Measurements from ENCODE around the gene KCTD5. TPM values are rescaled to one million over a fixed set of nuclear protein-coding genes. Genes with fewer than 3 reads are reported as not detected.

KCTD5 gene
- total RNA-seq, 2 donors from 2014 or later: 29.8 to 32.6 TPM

DNA sequence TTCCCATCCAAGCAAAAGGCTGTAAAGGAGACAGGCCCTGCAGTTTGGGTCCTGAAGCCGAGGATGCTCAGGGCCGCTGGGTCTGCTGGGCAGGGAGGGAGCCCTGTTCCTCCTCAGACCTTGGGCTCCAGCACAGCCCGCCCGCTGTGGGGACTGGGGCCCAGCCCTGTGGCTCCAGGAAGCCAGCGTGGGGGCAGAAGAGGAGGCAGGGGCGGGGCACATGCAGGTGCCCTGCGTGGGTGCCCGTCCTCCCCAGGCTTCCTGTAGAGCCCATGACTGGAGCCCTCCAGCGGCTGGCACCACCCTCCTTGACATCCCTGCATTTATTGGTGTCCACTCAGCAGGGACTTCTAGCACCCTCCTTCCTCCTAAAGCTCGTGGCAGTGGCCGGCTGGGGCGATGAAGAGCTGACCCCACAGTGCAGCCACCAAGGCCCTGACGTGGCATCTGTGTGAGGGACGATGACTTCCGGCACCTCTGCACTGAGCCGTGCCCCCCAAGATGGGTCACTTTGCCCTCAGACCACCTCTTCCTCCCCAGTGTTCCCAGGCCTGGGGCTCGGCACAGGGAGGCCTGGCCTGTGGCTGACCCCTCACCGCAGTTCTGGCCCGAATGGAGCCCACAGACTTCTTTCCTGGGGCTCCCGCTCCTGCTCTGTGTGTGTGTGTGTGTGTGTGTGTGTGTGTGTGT lies 27.8 kb downstream of the KCTD5 start:
- Histone ChIP-seq H3K4me3 (ENCODE audit: low read length) (no peak overlapping the region), H3K27ac (ENCODE audit: low read depth, low read length) (no peak overlapping the region), H3K4me1 (ENCODE audit: control insufficient read depth, insufficient read depth, low read length) (no peaks in the 10 kb centered on the region), H3K9me3 (ENCODE audit: control insufficient read depth, low read length) (no peaks in the 10 kb centered on the region), H3K27me3 (ENCODE audit: control insufficient read depth, insufficient read depth, low read length, poor library complexity, severe bottlenecking) (no peaks in the 10 kb centered on the region), H3K9ac (ENCODE audit: extremely low read depth, low read length, poor library complexity, severe bottlenecking) (no peak overlapping the region), H3K36me3 (ENCODE audit: control insufficient read depth, insufficient read depth, low read length) (peaks cover 12% of the 10 kb centered on the region)
- WGBS, 2 experiments (ENCODE audit: insufficient coverage in 1 of 2, insufficient read length in 1 of 2): 89 to 90% methylated on average over 8 to 20 of the region's 20 CpGs
- H3K4me1 Mint-ChIP-seq: no peaks in the 10 kb centered on the region
- H3K9me3 Mint-ChIP-seq: no peaks in the 10 kb centered on the region
- TF ChIP-seq, protein P1, sequence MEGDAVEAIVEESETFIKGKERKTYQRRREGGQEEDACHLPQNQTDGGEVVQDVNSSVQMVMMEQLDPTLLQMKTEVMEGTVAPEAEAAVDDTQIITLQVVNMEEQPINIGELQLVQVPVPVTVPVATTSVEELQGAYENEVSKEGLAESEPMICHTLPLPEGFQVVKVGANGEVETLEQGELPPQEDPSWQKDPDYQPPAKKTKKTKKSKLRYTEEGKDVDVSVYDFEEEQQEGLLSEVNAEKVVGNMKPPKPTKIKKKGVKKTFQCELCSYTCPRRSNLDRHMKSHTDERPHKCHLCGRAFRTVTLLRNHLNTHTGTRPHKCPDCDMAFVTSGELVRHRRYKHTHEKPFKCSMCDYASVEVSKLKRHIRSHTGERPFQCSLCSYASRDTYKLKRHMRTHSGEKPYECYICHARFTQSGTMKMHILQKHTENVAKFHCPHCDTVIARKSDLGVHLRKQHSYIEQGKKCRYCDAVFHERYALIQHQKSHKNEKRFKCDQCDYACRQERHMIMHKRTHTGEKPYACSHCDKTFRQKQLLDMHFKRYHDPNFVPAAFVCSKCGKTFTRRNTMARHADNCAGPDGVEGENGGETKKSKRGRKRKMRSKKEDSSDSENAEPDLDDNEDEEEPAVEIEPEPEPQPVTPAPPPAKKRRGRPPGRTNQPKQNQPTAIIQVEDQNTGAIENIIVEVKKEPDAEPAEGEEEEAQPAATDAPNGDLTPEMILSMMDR (conservative IDR thresholded peaks at IDR 0.05): no peak
- DNase-seq: no peak
- H3K27ac Mint-ChIP-seq: no peak overlapping the region
- peaks cover 3% of the 10 kb centered on the region for H3K27me3 Mint-ChIP-seq (ENCODE audit: insufficient read depth)
- no peak overlapping the region for H3K4me3 Mint-ChIP-seq
- H3K36me3 Mint-ChIP-seq (ENCODE audit: low read depth): peaks cover 14% of the 10 kb centered on the region

DNA sequence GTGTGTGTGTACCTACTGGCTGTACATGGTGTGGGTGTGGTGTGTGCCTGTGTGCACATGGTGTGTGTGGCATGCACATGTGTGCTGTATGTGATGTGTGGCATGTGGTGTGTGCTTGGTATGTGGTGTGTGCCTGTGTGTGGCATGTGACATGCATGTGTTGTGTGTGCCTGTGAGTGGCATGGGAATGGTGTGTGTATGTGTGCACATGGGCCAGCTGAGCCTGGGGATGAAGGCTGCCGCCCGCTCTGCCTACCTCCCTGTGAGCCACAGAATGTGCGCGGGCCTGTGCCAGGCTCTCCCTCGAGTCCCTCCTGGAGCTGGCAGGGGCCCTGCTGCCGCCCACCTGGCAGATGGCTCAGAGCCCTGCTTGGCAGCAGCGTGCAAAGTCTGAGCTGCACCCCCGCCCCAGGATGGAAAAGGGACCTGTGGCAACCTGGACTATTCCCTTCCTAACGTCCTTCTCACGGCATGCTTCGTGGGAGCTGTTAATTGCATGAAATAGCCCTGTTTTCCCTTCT lies 28.4 kb downstream of the KCTD5 start:
- peak overlapping the region; percentile 57 for H3K27ac ChIP-seq (ENCODE audit: low read depth, low read length)
- peaks cover 14% of the 10 kb centered on the region for H3K36me3 Mint-ChIP-seq (ENCODE audit: low read depth)
- H3K27me3 Mint-ChIP-seq (ENCODE audit: insufficient read depth): peaks cover 3% of the 10 kb centered on the region
- H3K4me3 Mint-ChIP-seq: no peak overlapping the region
- no peak overlapping the region for H3K9ac ChIP-seq (ENCODE audit: extremely low read depth, low read length, poor library complexity, severe bottlenecking)
- H3K4me1 Mint-ChIP-seq: no peaks in the 10 kb centered on the region
- H3K36me3 ChIP-seq (ENCODE audit: control insufficient read depth, insufficient read depth, low read length): peaks cover 7% of the 10 kb centered on the region
- H3K4me1 ChIP-seq (ENCODE audit: control insufficient read depth, insufficient read depth, low read length): no peaks in the 10 kb centered on the region
- H3K27ac Mint-ChIP-seq: no peak overlapping the region
- H3K27me3 ChIP-seq (ENCODE audit: control insufficient read depth, insufficient read depth, low read length, poor library complexity, severe bottlenecking): no peaks in the 10 kb centered on the region
- H3K9me3 Mint-ChIP-seq: no peaks in the 10 kb centered on the region
- WGBS, 2 experiments (ENCODE audit: insufficient coverage in 1 of 2, insufficient read length in 1 of 2): 87 to 94% methylated on average over 4 to 11 of the region's 11 CpGs
- no peak overlapping the region for H3K4me3 ChIP-seq (ENCODE audit: low read length)
- TF ChIP-seq, protein P1 (conservative IDR thresholded peaks at IDR 0.05): no peak
- H3K9me3 ChIP-seq (ENCODE audit: control insufficient read depth, low read length): no peaks in the 10 kb centered on the region
- DNase-seq: no peak

DNA sequence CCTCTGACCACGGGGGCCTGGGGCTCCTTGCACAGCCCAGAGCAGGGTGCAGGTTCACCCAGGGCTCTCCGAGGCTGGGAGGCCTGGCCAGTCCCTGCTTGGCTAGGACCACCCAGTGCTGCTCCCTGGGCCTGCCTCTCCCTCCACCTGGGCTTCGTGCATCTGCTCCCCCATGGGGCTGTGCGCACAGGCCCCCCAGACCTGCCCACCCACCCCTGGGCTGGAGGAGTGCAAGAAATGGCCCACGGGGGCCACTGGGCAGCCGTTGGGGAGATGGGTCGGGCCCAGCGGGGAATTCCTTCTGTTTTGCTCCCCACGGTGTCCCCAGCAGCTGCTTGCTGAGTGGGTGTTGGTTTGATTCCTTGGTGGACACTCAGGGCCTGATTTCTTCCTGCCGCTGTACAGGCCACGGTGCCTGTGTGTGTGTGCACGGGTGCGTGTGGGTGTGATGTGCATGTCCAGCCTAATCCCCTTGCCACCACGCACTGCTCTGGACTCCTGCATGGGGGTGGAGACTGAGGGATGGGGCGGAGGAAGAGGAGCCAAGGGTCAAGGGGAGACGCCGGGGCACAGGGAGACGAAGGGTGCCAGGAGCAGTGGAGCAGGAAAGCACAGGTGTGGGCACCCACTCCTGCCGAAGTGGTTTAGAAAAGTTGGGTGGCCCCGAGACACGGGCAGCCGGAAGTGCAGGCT lies 29.2 kb downstream of the KCTD5 start:
- TF ChIP-seq, protein P1 (conservative IDR thresholded peaks at IDR 0.05): no peak
- Histone ChIP-seq H3K27me3 (ENCODE audit: control insufficient read depth, insufficient read depth, low read length, poor library complexity, severe bottlenecking) (no peaks in the 10 kb centered on the region), H3K9ac (ENCODE audit: extremely low read depth, low read length, poor library complexity, severe bottlenecking) (no peak overlapping the region), H3K9me3 (ENCODE audit: control insufficient read depth, low read length) (no peaks in the 10 kb centered on the region), H3K27ac (ENCODE audit: low read depth, low read length) (no peak overlapping the region), H3K4me1 (ENCODE audit: control insufficient read depth, insufficient read depth, low read length) (no peaks in the 10 kb centered on the region), H3K36me3 (ENCODE audit: control insufficient read depth, insufficient read depth, low read length) (peaks cover 7% of the 10 kb centered on the region), H3K4me3 (ENCODE audit: low read length) (no peak overlapping the region)
- Mint-ChIP-seq H3K4me1 (no peaks in the 10 kb centered on the region), H3K4me3 (no peak overlapping the region), H3K36me3 (ENCODE audit: low read depth) (peaks cover 14% of the 10 kb centered on the region), H3K9me3 (no peaks in the 10 kb centered on the region), H3K27ac (no peak overlapping the region), H3K27me3 (ENCODE audit: insufficient read depth) (peaks cover 5% of the 10 kb centered on the region)
- WGBS, 2 experiments (ENCODE audit: insufficient coverage in 1 of 2, insufficient read length in 1 of 2): 89 to 90% methylated on average over 9 to 22 of the region's 22 CpGs
- no peak for DNase-seq
